Fibroblast of villous mesenchyme (primary cell): ENCODE results near the gene KLHL12. TPM values are rescaled to one million over a fixed set of nuclear protein-coding genes. Genes with fewer than 3 reads are reported as not detected.

ENCODE experiments used
- DNase-seq: peaks from one replicate; pipeline ENCODE4 v3.0.0-alpha.2; 2010; ENCODE audit warnings: low read depth
- H3K4me3 ChIP-seq: 2 replicates; pipeline ENCODE4 v1.5.1; 2011; ENCODE audit warnings: low read depth, mild to moderate bottlenecking, low read length
- CTCF ChIP-seq: IDR thresholded peaks from 2 replicates; pipeline ENCODE4 v1.5.1; 2012; ENCODE audit warnings: low read depth, mild to moderate bottlenecking, low read length; ENCODE audit not compliant: insufficient read depth
- total RNA-seq: library from RNA; depleted of rRNA; stranded (reverse); fragments of >200 nt; gene quantifications from 2 replicates; pipeline ENCODE4 v1.2.3, GENCODE V29; 2012

The KLHL12 gene
- total RNA-seq, 1 donor = 35.4 TPM

GRCh38 chr1:202967684-202968281 lies 40.7 kb upstream of the KLHL12 start:
- peak overlapping the region; percentile 93 for H3K4me3 ChIP-seq
- TF ChIP-seq CTCF = no peak
- no peak for DNase-seq

- TF ChIP-seq CTCF = no peak
- H3K4me3 ChIP-seq = peak overlapping the region; percentile 93
- DNase-seq = no peak
These were observed 39.2 kb upstream of the KLHL12 start for GRCh38 chr1:202966006-202966898.

GRCh38 chr1:202965422-202965821 lies 38.4 kb upstream of the KLHL12 start:
- DNase-seq = no peak
- no peak for TF ChIP-seq CTCF
- H3K4me3 ChIP-seq = no peak overlapping the region

- no peak overlapping the region for H3K4me3 ChIP-seq
- DNase-seq = peak; percentile 6
- TF ChIP-seq CTCF = no peak
These were observed 37.9 kb upstream of the KLHL12 start for GRCh38 chr1:202964791-202965410.

- no peak for TF ChIP-seq CTCF
- no peak for DNase-seq
- no peak overlapping the region for H3K4me3 ChIP-seq
These were observed 34.3 kb upstream of the KLHL12 start for GRCh38 chr1:202961220-202961880.

- DNase-seq = peak; percentile 29
- TF ChIP-seq CTCF = no peak
- H3K4me3 ChIP-seq = no peak overlapping the region
These were observed 32.2 kb upstream of the KLHL12 start for GRCh38 chr1:202959276-202959620.
